Measurements from ENCODE around the gene ASTN2. TPM values are rescaled to one million over a fixed set of nuclear protein-coding genes. Genes with fewer than 3 reads are reported as not detected.

The ASTN2 gene
- total RNA-seq, 1 donor from 2014 or later: 15.9 TPM

DNA sequence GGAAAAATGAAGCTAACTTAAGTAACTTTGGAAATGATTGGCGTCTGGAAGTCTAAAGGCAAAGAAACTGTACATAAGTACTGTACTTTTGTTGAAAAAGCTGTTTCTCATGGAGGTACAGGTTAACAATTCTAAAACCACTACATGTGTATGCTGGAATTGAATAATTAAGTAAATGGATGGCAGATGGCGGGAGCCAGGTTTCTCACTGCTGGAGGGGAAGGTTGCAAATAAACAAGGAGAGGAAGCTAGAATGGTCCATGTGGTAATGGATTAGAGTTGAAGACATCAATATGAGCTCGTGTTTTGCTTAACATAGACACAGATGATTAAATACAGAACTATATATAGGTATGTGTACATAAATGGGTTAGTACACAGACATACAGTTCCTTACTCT is 43.2 kb upstream of the ASTN2 start:
- Mint-ChIP-seq H3K27me3 (peaks cover 14% of the 10 kb centered on the region), H3K27ac (no peak overlapping the region), H3K4me1 (ENCODE audit: unreplicated experiment) (no peaks in the 10 kb centered on the region), H3K36me3 (no peaks in the 10 kb centered on the region), H3K9me3 (no peaks in the 10 kb centered on the region), H3K4me3 (no peak overlapping the region)
- no peak for DNase-seq (ENCODE audit: extremely low spot score, unreplicated experiment)
- TF ChIP-seq, protein P1, sequence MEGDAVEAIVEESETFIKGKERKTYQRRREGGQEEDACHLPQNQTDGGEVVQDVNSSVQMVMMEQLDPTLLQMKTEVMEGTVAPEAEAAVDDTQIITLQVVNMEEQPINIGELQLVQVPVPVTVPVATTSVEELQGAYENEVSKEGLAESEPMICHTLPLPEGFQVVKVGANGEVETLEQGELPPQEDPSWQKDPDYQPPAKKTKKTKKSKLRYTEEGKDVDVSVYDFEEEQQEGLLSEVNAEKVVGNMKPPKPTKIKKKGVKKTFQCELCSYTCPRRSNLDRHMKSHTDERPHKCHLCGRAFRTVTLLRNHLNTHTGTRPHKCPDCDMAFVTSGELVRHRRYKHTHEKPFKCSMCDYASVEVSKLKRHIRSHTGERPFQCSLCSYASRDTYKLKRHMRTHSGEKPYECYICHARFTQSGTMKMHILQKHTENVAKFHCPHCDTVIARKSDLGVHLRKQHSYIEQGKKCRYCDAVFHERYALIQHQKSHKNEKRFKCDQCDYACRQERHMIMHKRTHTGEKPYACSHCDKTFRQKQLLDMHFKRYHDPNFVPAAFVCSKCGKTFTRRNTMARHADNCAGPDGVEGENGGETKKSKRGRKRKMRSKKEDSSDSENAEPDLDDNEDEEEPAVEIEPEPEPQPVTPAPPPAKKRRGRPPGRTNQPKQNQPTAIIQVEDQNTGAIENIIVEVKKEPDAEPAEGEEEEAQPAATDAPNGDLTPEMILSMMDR (conservative IDR thresholded peaks at IDR 0.05): no peak

DNA sequence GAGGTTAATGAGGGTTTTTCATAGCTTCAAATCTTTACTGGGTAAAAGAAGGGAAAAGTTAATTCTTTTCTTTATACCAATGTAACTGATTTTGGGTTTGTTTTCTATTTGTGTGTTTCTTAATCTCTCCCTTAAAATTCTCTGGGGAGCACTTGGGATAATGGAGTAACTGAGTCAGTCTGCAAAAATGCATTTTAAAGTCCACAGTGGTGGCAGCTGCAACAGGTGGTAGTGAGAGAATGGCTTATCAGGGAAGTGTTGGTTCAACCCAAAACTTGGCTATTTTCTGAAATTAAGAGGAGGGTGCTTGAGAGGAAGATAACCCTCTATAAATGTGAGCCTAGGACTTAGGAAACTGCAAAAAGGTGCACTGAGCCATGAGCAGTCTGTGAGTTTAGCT is 39.9 kb upstream of the ASTN2 start:
- no peak for DNase-seq (ENCODE audit: extremely low spot score, unreplicated experiment)
- TF ChIP-seq, protein P1 (conservative IDR thresholded peaks at IDR 0.05): no peak
- H3K36me3 Mint-ChIP-seq: no peaks in the 10 kb centered on the region
- no peak overlapping the region for H3K27ac Mint-ChIP-seq
- H3K4me1 Mint-ChIP-seq (ENCODE audit: unreplicated experiment): no peaks in the 10 kb centered on the region
- peaks cover 13% of the 10 kb centered on the region for H3K27me3 Mint-ChIP-seq
- no peak overlapping the region for H3K4me3 Mint-ChIP-seq
- H3K9me3 Mint-ChIP-seq: no peaks in the 10 kb centered on the region

DNA sequence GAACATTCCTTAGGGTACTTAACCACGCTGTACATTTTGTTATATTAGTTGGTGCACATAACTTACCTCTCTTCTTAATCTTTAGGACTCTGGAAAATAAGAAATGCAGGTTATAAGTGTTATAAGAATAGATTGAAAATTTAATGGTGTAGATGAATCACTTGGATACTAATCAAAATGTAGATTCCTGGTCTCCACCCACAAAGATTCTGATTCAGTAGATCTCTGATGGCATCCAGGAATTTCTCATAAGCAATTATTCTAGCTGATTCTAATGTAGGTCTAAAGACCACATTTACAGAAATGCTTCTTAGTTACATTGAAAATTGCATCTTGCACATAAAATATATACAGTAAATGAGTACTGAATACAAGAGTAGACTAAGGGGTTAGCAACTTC is 38.9 kb upstream of the ASTN2 start:
- H3K36me3 Mint-ChIP-seq: no peaks in the 10 kb centered on the region
- no peak for DNase-seq (ENCODE audit: extremely low spot score, unreplicated experiment)
- H3K4me1 Mint-ChIP-seq (ENCODE audit: unreplicated experiment): no peaks in the 10 kb centered on the region
- no peaks in the 10 kb centered on the region for H3K9me3 Mint-ChIP-seq
- H3K27me3 Mint-ChIP-seq: peaks cover 10% of the 10 kb centered on the region
- TF ChIP-seq, protein P1 (conservative IDR thresholded peaks at IDR 0.05): no peak
- H3K4me3 Mint-ChIP-seq: no peak overlapping the region
- H3K27ac Mint-ChIP-seq: no peak overlapping the region

DNA sequence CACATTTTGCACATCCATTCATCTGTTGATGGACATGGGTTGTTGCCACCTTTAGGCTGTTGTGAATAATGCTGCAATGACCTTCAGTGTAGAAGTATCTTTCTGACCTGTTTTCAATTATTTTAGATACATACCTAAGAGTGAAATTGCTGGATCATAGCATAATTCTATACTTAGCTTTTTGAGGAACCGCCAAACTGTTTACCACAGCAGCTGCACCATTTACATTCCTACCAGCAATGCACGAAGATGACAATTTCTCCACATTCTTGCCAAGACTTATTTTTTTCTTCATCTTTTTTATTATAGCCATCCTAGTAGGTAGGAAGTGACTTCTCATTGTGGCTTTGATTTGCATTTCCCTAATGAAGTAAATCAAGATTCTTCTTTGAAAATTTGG is 36.5 kb upstream of the ASTN2 start:
- Mint-ChIP-seq H3K9me3 (no peaks in the 10 kb centered on the region), H3K27ac (no peak overlapping the region), H3K4me1 (ENCODE audit: unreplicated experiment) (no peaks in the 10 kb centered on the region), H3K27me3 (peaks cover 14% of the 10 kb centered on the region), H3K36me3 (no peaks in the 10 kb centered on the region), H3K4me3 (no peak overlapping the region)
- DNase-seq (ENCODE audit: extremely low spot score, unreplicated experiment): no peak
- TF ChIP-seq, protein P1 (conservative IDR thresholded peaks at IDR 0.05): no peak

DNA sequence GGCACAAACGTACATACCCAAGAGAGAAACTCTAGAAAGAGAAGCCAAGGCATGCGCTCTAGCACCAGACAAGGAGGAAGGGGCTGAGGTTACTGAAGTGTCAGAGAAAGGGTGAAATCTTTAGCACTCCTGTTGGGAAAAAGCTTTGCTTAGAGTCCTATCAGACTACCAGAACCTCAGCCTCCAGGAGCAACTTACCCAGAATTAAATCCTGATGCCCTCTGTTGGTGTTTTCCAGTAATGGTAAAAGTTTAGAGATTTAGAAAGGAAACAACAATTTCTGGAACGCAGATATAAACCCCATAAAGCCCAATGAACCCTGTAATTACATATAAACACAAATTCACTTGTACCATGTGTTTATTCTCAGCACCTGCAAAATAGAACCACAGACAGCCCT is 33.2 kb upstream of the ASTN2 start:
- H3K27me3 Mint-ChIP-seq: peaks cover 15% of the 10 kb centered on the region
- no peaks in the 10 kb centered on the region for H3K36me3 Mint-ChIP-seq
- peaks cover 10% of the 10 kb centered on the region for H3K4me1 Mint-ChIP-seq (ENCODE audit: unreplicated experiment)
- TF ChIP-seq, protein P1 (conservative IDR thresholded peaks at IDR 0.05): peak; percentile 48
- H3K4me3 Mint-ChIP-seq: no peak overlapping the region
- no peaks in the 10 kb centered on the region for H3K9me3 Mint-ChIP-seq
- DNase-seq (ENCODE audit: extremely low spot score, unreplicated experiment): no peak
- no peak overlapping the region for H3K27ac Mint-ChIP-seq

DNA sequence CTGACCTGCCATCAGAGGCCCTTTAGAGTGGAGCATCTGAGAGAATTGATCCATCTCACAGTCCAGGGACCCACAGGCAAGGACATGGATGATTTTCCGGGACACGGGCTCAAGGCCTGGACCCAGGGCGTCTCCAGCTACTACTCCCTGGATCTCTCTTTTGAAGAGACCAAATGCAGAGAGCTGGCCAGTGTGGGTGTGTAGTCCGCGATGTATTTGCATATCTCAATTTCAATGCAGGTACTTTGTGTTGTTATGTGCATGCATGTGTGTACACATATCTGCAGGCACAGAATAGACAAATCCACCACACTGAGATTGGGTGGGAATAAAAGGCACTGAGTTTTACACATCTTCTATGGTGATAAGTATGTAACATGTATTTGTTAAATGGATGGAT is 30.8 kb upstream of the ASTN2 start:
- peaks cover 18% of the 10 kb centered on the region for H3K27me3 Mint-ChIP-seq
- peaks cover 12% of the 10 kb centered on the region for H3K4me1 Mint-ChIP-seq (ENCODE audit: unreplicated experiment)

More for the DNA sequence above, 30.8 kb upstream of the ASTN2 start:
- no peaks in the 10 kb centered on the region for H3K9me3 Mint-ChIP-seq
- no peak overlapping the region for H3K4me3 Mint-ChIP-seq
- TF ChIP-seq, protein P1 (conservative IDR thresholded peaks at IDR 0.05): no peak
- H3K27ac Mint-ChIP-seq: no peak overlapping the region
- no peaks in the 10 kb centered on the region for H3K36me3 Mint-ChIP-seq
- DNase-seq (ENCODE audit: extremely low spot score, unreplicated experiment): no peak
